PC-9 (cell line): Measurements from ENCODE around the gene GPD1. TPM values are rescaled to one million over a fixed set of nuclear protein-coding genes. Genes with fewer than 3 reads are reported as not detected.

ENCODE experiments used
- BruUV-seq: library from RNA; stranded (reverse); fragments of 400-500 nt; replicated peaks from 2 replicates; lab custom pipeline; 2021; lab: Mats Ljungman, UMichigan
- CTCF ChIA-PET: fragments of 300-600 bp; sonication (Branson Sonifier 250); formaldehyde crosslinking; loops from one replicate; lab custom pipeline; 2022; ENCODE audit warnings: antibody characterized with exemption; lab: Charles Lee
- POLR2A ChIA-PET: fragments of 300-600 bp; sonication (Branson Sonifier 250); formaldehyde crosslinking; loops from one replicate; lab custom pipeline; 2022; ENCODE audit warnings: antibody characterized with exemption; ENCODE audit not compliant: unreplicated experiment; lab: Charles Lee
- DNase-seq, 2 experiments: peaks; one replicate each; pipeline versions ENCODE4 v3.0.0 to v3.0.0-alpha.2; 2015 to 2022; ENCODE audit warnings: mixed read lengths in 1 of 2
- H2AFZ ChIP-seq: fragments of 200-600 bp; sonication (generic); 2 replicates; pipeline ENCODE4 v1.8.1; 2017; ENCODE audit warnings: antibody characterized with exemption
- H3F3A ChIP-seq: fragments of 200-600 bp; sonication (generic); 2 replicates; pipeline ENCODE4 v1.8.1; 2017; ENCODE audit warnings: antibody characterized with exemption, mild to moderate bottlenecking, low read depth; ENCODE audit not compliant: insufficient read depth
- H3K27ac ChIP-seq: fragments of 200-600 bp; sonication (generic); 2 replicates; pipeline ENCODE4 v1.6.1; 2016; ENCODE audit warnings: mixed run types
- H3K27me3 ChIP-seq: fragments of 200-600 bp; sonication (generic); 2 replicates; pipeline ENCODE4 v1.6.1; 2016; ENCODE audit warnings: low read depth, mixed run types; ENCODE audit not compliant: insufficient read depth
- H3K36me3 ChIP-seq: fragments of 200-600 bp; sonication (generic); 2 replicates; pipeline ENCODE4 v1.6.1; 2016; ENCODE audit warnings: low read depth, mixed run types
- H3K4me1 ChIP-seq: fragments of 200-600 bp; sonication (generic); replicated peaks from 2 replicates; pipeline ENCODE4 v1.6.1; 2016; ENCODE audit warnings: mixed run types; ENCODE audit not compliant: insufficient read depth
- H3K4me2 ChIP-seq: fragments of 200-600 bp; sonication (generic); 2 replicates; pipeline ENCODE4 v1.6.1; 2017; ENCODE audit warnings: mixed run types
- H3K4me3 ChIP-seq: fragments of 200-600 bp; sonication (generic); 2 replicates; pipeline ENCODE4 v1.6.1; 2016; ENCODE audit warnings: mixed run types
- H3K79me2 ChIP-seq: fragments of 200-600 bp; sonication (generic); 2 replicates; pipeline ENCODE4 v1.6.1; 2017; ENCODE audit warnings: low read depth, mixed run types
- H3K9me2 ChIP-seq: fragments of 200-600 bp; sonication (generic); 2 replicates; pipeline ENCODE4 v1.8.1; 2017; ENCODE audit warnings: mild to moderate bottlenecking; ENCODE audit not compliant: insufficient read depth
- H3K9me3 ChIP-seq: fragments of 200-600 bp; sonication (generic); 2 replicates; pipeline ENCODE4 v1.8.1; 2016; ENCODE audit warnings: low read depth; ENCODE audit not compliant: insufficient read depth
- H4K20me1 ChIP-seq: fragments of 200-600 bp; sonication (generic); 2 replicates; pipeline ENCODE4 v1.8.1; 2017; ENCODE audit not compliant: insufficient read depth
- CTCF ChIP-seq: fragments of 200-600 bp; sonication (generic); conservative IDR thresholded peaks from 2 replicates; pipeline ENCODE4 v1.6.1; 2017; ENCODE audit warnings: mixed run types, antibody characterized with exemption, mild to moderate bottlenecking, moderate library complexity
- EZH2 ChIP-seq: fragments of 200-600 bp; sonication (generic); IDR thresholded peaks from 2 replicates; pipeline ENCODE4 v1.8.0; 2017; ENCODE audit warnings: antibody characterized with exemption, low read depth
- intact Hi-C: fragments of 100-400 bp; cut with micrococcal nuclease; formaldehyde crosslinking; loops from one replicate; pipeline ENCODE4 v1.10.0; 2022; ENCODE audit not compliant: unreplicated experiment
- total RNA-seq: library from RNA; stranded (reverse); gene quantifications from 2 replicates; pipeline ENCODE4 v1.2.3, GENCODE V29; 2021

The GPD1 gene
- total RNA-seq, 1 experiment from 2014 or later, result 0.24 TPM

GRCh38 chr12:50157259-50157658 is 53.5 kb downstream of the GPD1 start:
- ChIA-PET CTCF (interaction anchor here (0.9 kb wide), 1 partner anchor 19 kb away, joined by 3 read pairs; no protein-coding TSS in a partner anchor), POLR2A (interaction anchor here (0.6 kb wide), 1 partner anchor 310 kb away, joined by 5 read pairs; no protein-coding TSS in a partner anchor)
- intact Hi-C loops, result no loop called here
- no peaks in the 10 kb centered on the region for H3K27me3 ChIP-seq
- no peak overlapping the region for H3K27ac ChIP-seq
- H3K4me3 ChIP-seq, result no peak overlapping the region
- H3F3A ChIP-seq, result peaks cover 5% of the 10 kb centered on the region; the same call in 1 of the 2 replicates
- no peaks in the 10 kb centered on the region for H3K9me2 ChIP-seq
- DNase-seq, result no peak
- no peak for TF ChIP-seq EZH2
- TF ChIP-seq CTCF, result no peak
- H3K36me3 ChIP-seq, result no peaks in the 10 kb centered on the region
- no peaks in the 10 kb centered on the region for H3K4me1 ChIP-seq
- peaks cover 7% of the 10 kb centered on the region; the same call in 1 of the 2 replicates for H3K79me2 ChIP-seq
- H3K4me2 ChIP-seq, result no peak overlapping the region
- no TSS peak for BruUV-seq
- no peaks in the 10 kb centered on the region for H4K20me1 ChIP-seq
- no peaks in the 10 kb centered on the region for H3K9me3 ChIP-seq
- H2AFZ ChIP-seq, result no peak overlapping the region

- H3K9me2 ChIP-seq, result no peaks in the 10 kb centered on the region
- DNase-seq, result no peak
- intact Hi-C loops, result loop anchor here (10.0 kb wide), 1 partner anchor 196 kb away; the partner anchor contains the start of gene AQP5
- no peaks in the 10 kb centered on the region for H3K9me3 ChIP-seq
- H3K27ac ChIP-seq, result no peak overlapping the region
- H3K36me3 ChIP-seq, result peaks cover 3% of the 10 kb centered on the region; the same call in 1 of the 2 replicates
- H4K20me1 ChIP-seq, result no peaks in the 10 kb centered on the region
- 0 out of 2 replicates have a peak, but pooled peaks cover 2% of the 10 kb centered on the region for H3K4me1 ChIP-seq
- no peak for TF ChIP-seq EZH2
- no peak for TF ChIP-seq CTCF
- peaks cover 18% of the 10 kb centered on the region for H3K79me2 ChIP-seq
- POLR2A ChIA-PET, result interaction anchor here (0.6 to 0.7 kb wide), 2 partner anchors 46 to 1753 kb away, joined by 8 to 17 read pairs; no protein-coding TSS in a partner anchor
- H3K4me3 ChIP-seq, result no peak overlapping the region
- CTCF ChIA-PET, result no interaction called here
- no peak overlapping the region for H3K4me2 ChIP-seq
- no peaks in the 10 kb centered on the region for H3K27me3 ChIP-seq
- no peak overlapping the region for H2AFZ ChIP-seq
- H3F3A ChIP-seq, result peaks cover 5% of the 10 kb centered on the region; the same call in 1 of the 2 replicates
- no TSS peak for BruUV-seq
Observed at GRCh38 chr12:50160643-50161042, 56.8 kb downstream of the GPD1 start.

Other genes starting within 250 kb of the GPD1 start
- gene FAIM2, start 200.1 kb upstream of the GPD1 start, total RNA-seq, result not detected in 2 replicates
- not detected in 2 replicates for gene AQP2, start 153.3 kb upstream of the GPD1 start, total RNA-seq
- gene AQP5, start 142.1 kb upstream of the GPD1 start, total RNA-seq, result 0.31 and 0.45 TPM in 2 replicates
- gene AQP6, start 131.1 kb upstream of the GPD1 start, total RNA-seq, result not detected in 2 replicates
- 108 and 112 TPM in 2 replicates for gene RACGAP1, start 78.5 kb upstream of the GPD1 start, total RNA-seq
- gene ASIC1, start 46.4 kb upstream of the GPD1 start, total RNA-seq, result 3.5 and 4.5 TPM in 2 replicates
- 48.8 and 66.7 TPM in 2 replicates for gene SMARCD1, start 18.7 kb upstream of the GPD1 start, total RNA-seq
- 53.9 and 76.1 TPM in 2 replicates for gene COX14, start 8.2 kb downstream of the GPD1 start, total RNA-seq
- 33.0 and 41.7 TPM in 2 replicates for gene CERS5, start 63.4 kb downstream of the GPD1 start, total RNA-seq
- 73.1 and 98.6 TPM in 2 replicates for gene LIMA1, start 179.5 kb downstream of the GPD1 start, total RNA-seq